Keratinocyte (primary cell): ENCODE measurements around the gene UBE2V1. TPM values are rescaled to one million over a fixed set of nuclear protein-coding genes. Genes with fewer than 3 reads are reported as not detected.

ENCODE experiments used
- DNase-seq: peaks from one replicate; pipeline ENCODE4 v3.0.0-alpha.2; 2011; ENCODE audit warnings: low read depth, missing footprints, low spot score
- FAIRE-seq: peaks from 2 replicates; lab custom pipeline; 2011; peaks lifted over from hg19 to GRCh38; lab: Jason Lieb, UNC
- H2AFZ ChIP-seq: 2 replicates; pipeline ENCODE4 v1.6.0; 2012; ENCODE audit warnings: low read length, control low read depth, inconsistent platforms; ENCODE audit not compliant: control insufficient read depth
- H3K27ac ChIP-seq: 2 replicates; pipeline ENCODE4 v1.5.1; 2011; ENCODE audit warnings: low read length; ENCODE audit not compliant: control insufficient read depth, insufficient read depth
- H3K27me3 ChIP-seq: 3 replicates; pipeline ENCODE4 v1.6.0; 2011; ENCODE audit warnings: low read length; ENCODE audit not compliant: control insufficient read depth, insufficient read depth; ENCODE audit errors: extremely low read depth
- H3K36me3 ChIP-seq, 2 experiments: 2 replicates in 1 of 2; 3 replicates in 1 of 2; pipeline ENCODE4 v1.5.1; 2011; ENCODE audit warnings: low read length in 2 of 2, mild to moderate bottlenecking in 1 of 2; ENCODE audit not compliant: control insufficient read depth in 2 of 2, insufficient read depth in 2 of 2; ENCODE audit errors: extremely low read depth in 1 of 2
- H3K4me1 ChIP-seq: 3 replicates; pipeline ENCODE4 v1.5.1; 2011; ENCODE audit warnings: low read length; ENCODE audit not compliant: control insufficient read depth, insufficient read depth; ENCODE audit errors: extremely low read depth
- H3K4me2 ChIP-seq: 3 replicates; pipeline ENCODE4 v1.6.0; 2011; ENCODE audit warnings: low read depth, low read length; ENCODE audit not compliant: control insufficient read depth, insufficient read depth; ENCODE audit errors: extremely low read depth
- H3K4me3 ChIP-seq, 3 experiments: fragments of 200-600 bp in 1 of 3; sonication (generic) in 1 of 3; 2 replicates in 2 of 3; 3 replicates in 1 of 3; pipeline ENCODE4 v1.5.1; 2011 to 2016; ENCODE audit warnings: low read length in 3 of 3, mild to moderate bottlenecking in 3 of 3, control low read depth in 2 of 3, inconsistent platforms in 1 of 3, low read depth in 1 of 3, mixed read lengths in 1 of 3, mixed run types in 1 of 3, moderate library complexity in 1 of 3; ENCODE audit not compliant: control insufficient read depth in 2 of 3, insufficient read depth in 2 of 3; ENCODE audit errors: extremely low read depth in 1 of 3
- H3K79me2 ChIP-seq: 2 replicates; pipeline ENCODE4 v1.6.0; 2012; ENCODE audit warnings: low read length; ENCODE audit not compliant: control insufficient read depth, insufficient read depth
- H3K9ac ChIP-seq: 3 replicates; pipeline ENCODE4 v1.6.0; 2011; ENCODE audit warnings: low read length; ENCODE audit not compliant: control insufficient read depth, insufficient read depth; ENCODE audit errors: extremely low read depth
- H3K9me1 ChIP-seq: 3 replicates; pipeline ENCODE4 v1.6.0; 2011; ENCODE audit warnings: low read length; ENCODE audit not compliant: control insufficient read depth, insufficient read depth; ENCODE audit errors: extremely low read depth
- H3K9me3 ChIP-seq: 2 replicates; pipeline ENCODE4 v1.5.1; 2012; ENCODE audit warnings: low read depth, low read length; ENCODE audit not compliant: control insufficient read depth
- H4K20me1 ChIP-seq: 3 replicates; pipeline ENCODE4 v1.6.0; 2011; ENCODE audit warnings: low read length; ENCODE audit not compliant: control insufficient read depth, insufficient read depth; ENCODE audit errors: extremely low read depth
- CTCF ChIP-seq, 3 experiments: IDR thresholded peaks in 1 of 3; conservative IDR thresholded peaks in 1 of 3; optimal IDR thresholded peaks in 1 of 3; 2 replicates in 2 of 3; 3 replicates in 1 of 3; pipeline versions ENCODE3 to v1.5.1; 2011; ENCODE audit warnings: low read length in 3 of 3, mild to moderate bottlenecking in 3 of 3, moderate library complexity in 2 of 3, control low read depth in 1 of 3, inconsistent platforms in 1 of 3; ENCODE audit not compliant: insufficient read depth in 2 of 3; ENCODE audit errors: extremely low read depth in 1 of 3
- EZH2 ChIP-seq: IDR thresholded peaks from one replicate; pipeline ENCODE4 v1.6.1; 2012; ENCODE audit warnings: inconsistent platforms, mild to moderate bottlenecking, low read length, moderate library complexity
- dilution Hi-C: fragments of 300-500 bp; cut with MboI; formaldehyde crosslinking; loops from one replicate; pipeline ENCODE4 v1.7.0; 2020; ENCODE audit warnings: low sequenced_read_pairs; ENCODE audit not compliant: extremely low pct_ligation_motif_present
- polyA plus RNA-seq, 5 experiments: library from polyadenylated mRNA; depleted of rRNA in 3 of 5; stranded (reverse) in 3 of 5; stranded (forward) in 1 of 5; unstranded in 1 of 5; fragments of >200 nt; gene quantifications; 1 replicate in 1 of 5; 2 replicates in 3 of 5; 3 replicates in 1 of 5; pipeline versions ENCODE4 v1.2.1 to v1.2.3, GENCODE V29; 2011 to 2012; ENCODE audit warnings: missing spikeins in 2 of 5, low read depth in 1 of 5, low replicate concordance in 1 of 5

The UBE2V1 gene
- polyA plus RNA-seq, 1 donor (not counting 4 experiments of a cell fraction or from before 2014, with no cell fraction given) = 117 TPM

GRCh38 chr20:50054626-50055511 lies 58.1 kb downstream of the UBE2V1 start:
- Histone ChIP-seq H3K36me3 (no peaks in the 10 kb centered on the region), H4K20me1 (no peaks in the 10 kb centered on the region), H3K27me3 (peaks cover 20% of the 10 kb centered on the region), H2AFZ (no peak overlapping the region), H3K27ac (no peak overlapping the region), H3K9ac (no peak overlapping the region), H3K4me2 (no peak overlapping the region), H3K4me1 (no peaks in the 10 kb centered on the region), H3K9me3 (no peaks in the 10 kb centered on the region), H3K4me3 (no peak overlapping the region), H3K9me1 (no peaks in the 10 kb centered on the region), H3K79me2 (no peaks in the 10 kb centered on the region)
- FAIRE-seq (no peak), DNase-seq (no peak)
- dilution Hi-C loops = no loop called here
- TF ChIP-seq EZH2 (no peak), CTCF (optimal IDR thresholded peaks at IDR 0.05 in 1 of 3, IDR thresholded peaks at IDR 0.05 in 1 of 3, conservative IDR thresholded peaks at IDR 0.05 in 1 of 3; ENCODE audit: extremely low read depth in 1 of 3, insufficient read depth in 2 of 3, low read length in 3 of 3) (no peak)

- Histone ChIP-seq H3K27ac (no peak overlapping the region), H3K9ac (no peak overlapping the region), H3K27me3 (peaks cover 20% of the 10 kb centered on the region), H4K20me1 (no peaks in the 10 kb centered on the region), H3K9me1 (no peaks in the 10 kb centered on the region), H3K4me1 (no peaks in the 10 kb centered on the region), H2AFZ (no peak overlapping the region), H3K36me3 (no peaks in the 10 kb centered on the region), H3K4me3 (no peak overlapping the region), H3K79me2 (no peaks in the 10 kb centered on the region), H3K9me3 (no peaks in the 10 kb centered on the region), H3K4me2 (no peak overlapping the region)
- dilution Hi-C loops = no loop called here
- FAIRE-seq (no peak), DNase-seq (no peak)
- no peak for TF ChIP-seq EZH2
- TF ChIP-seq CTCF (optimal IDR thresholded peaks at IDR 0.05 in 1 of 3, IDR thresholded peaks at IDR 0.05 in 1 of 3, conservative IDR thresholded peaks at IDR 0.05 in 1 of 3; ENCODE audit: extremely low read depth in 1 of 3, insufficient read depth in 2 of 3, low read length in 3 of 3) = no peak
Observed at GRCh38 chr20:50054231-50054547, 58.8 kb downstream of the UBE2V1 start.
